Esophagus squamous epithelium (tissue), 4 donors: ENCODE results near the gene EEF1E1.

ENCODE experiments used
- CTCF ChIP-seq, 6 experiments: fragments of 450-650 bp in 4 of 6; fragments of 200-600 bp in 2 of 6; sonication (generic) in 2 of 6; IDR thresholded peaks; one replicate each; pipeline ENCODE4 v1.5.1; 2016 to 2019; ENCODE audit warnings: antibody characterized with exemption in 6 of 6, mild to moderate bottlenecking in 4 of 6, moderate library complexity in 4 of 6
- POLR2A ChIP-seq, 4 donors: fragments of 450-650 bp; IDR thresholded peaks; one replicate each; pipeline ENCODE4 v1.6.1; 2017; ENCODE audit warnings: antibody characterized with exemption in 4 of 4, mild to moderate bottlenecking in 4 of 4, moderate library complexity in 3 of 4

GRCh38 chr6:8123236-8123635, 20.9 kb upstream of the EEF1E1 start:
- TF ChIP-seq CTCF (IDR thresholded peaks at IDR 0.05), result no peak
- no peak for TF ChIP-seq POLR2A (IDR thresholded peaks at IDR 0.05)
